ENCODE measurements around the gene LRRC59. TPM values are rescaled to one million over a fixed set of nuclear protein-coding genes. Genes with fewer than 3 reads are reported as not detected.

LRRC59 gene
- total and polyA plus RNA-seq, 2 of the 13 experiments (the other 11 are each of a cell fraction or from before 2014, with no cell fraction given): 87.3 to 222 TPM

DNA sequence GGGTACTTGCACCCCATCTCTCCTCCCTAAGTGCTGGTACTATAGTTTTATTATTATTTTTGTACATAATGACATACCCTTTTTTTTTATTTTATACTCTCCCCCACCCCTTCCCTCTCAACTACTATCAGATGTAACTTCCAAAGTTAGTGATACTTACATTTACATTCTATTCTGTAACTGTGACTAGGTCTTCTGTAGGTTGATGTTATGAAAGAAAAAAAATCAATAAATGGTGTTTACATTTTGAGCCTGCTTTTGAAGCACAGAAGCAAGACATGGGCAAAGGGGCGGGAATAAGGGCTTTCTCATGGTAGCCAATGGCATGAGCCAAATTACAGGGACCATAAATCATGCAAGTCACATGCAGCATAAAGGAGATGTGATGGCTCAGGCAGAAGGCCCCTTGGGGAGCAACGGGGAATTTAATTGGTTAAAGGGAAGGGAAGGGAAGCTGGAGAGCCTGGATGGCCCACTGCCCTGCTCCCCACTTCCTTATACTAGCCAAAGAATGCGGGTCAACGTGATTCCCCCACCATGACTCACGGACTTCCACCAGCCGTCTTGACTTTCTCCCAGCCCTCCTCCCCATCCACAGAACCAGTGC lies 26.3 kb upstream of the LRRC59 start (continued):
- peak; percentile 59 for TF ChIP-seq FOSL2 (CRISPR knock-in tag; IDR thresholded peaks at IDR 0.05)
- TF ChIP-seq, protein P1, sequence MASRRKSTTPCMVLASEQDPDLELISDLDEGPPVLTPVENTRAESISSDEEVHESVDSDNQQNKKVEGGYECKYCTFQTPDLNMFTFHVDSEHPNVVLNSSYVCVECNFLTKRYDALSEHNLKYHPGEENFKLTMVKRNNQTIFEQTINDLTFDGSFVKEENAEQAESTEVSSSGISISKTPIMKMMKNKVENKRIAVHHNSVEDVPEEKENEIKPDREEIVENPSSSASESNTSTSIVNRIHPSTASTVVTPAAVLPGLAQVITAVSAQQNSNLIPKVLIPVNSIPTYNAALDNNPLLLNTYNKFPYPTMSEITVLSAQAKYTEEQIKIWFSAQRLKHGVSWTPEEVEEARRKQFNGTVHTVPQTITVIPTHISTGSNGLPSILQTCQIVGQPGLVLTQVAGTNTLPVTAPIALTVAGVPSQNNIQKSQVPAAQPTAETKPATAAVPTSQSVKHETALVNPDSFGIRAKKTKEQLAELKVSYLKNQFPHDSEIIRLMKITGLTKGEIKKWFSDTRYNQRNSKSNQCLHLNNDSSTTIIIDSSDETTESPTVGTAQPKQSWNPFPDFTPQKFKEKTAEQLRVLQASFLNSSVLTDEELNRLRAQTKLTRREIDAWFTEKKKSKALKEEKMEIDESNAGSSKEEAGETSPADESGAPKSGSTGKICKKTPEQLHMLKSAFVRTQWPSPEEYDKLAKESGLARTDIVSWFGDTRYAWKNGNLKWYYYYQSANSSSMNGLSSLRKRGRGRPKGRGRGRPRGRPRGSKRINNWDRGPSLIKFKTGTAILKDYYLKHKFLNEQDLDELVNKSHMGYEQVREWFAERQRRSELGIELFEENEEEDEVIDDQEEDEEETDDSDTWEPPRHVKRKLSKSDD (CRISPR knock-in tag; IDR thresholded peaks at IDR 0.05; ENCODE audit: low read depth): no peak
- TF ChIP-seq PAWR (CRISPR knock-in tag; IDR thresholded peaks at IDR 0.05; ENCODE audit: borderline replicate concordance): no peak
- peak; percentile 68; the same call in 1 of the 2 replicates for TF ChIP-seq KDM6A (CRISPR knock-in tag; IDR thresholded peaks at IDR 0.05; ENCODE audit: low read depth)
- TF ChIP-seq POGK (CRISPR knock-in tag; conservative IDR thresholded peaks at IDR 0.05): no peak
- no peak for TF ChIP-seq ZNF530 (CRISPR knock-in tag; IDR thresholded peaks at IDR 0.05; ENCODE audit: low read depth)
- no peak for TF ChIP-seq ZBTB4 (CRISPR knock-in tag; IDR thresholded peaks at IDR 0.05; ENCODE audit: borderline replicate concordance)
- TF ChIP-seq ZNF354B (CRISPR knock-in tag; IDR thresholded peaks at IDR 0.05): 0 out of 2 replicates have a peak, but pooled peaks have one; percentile 40
- no peak for TF ChIP-seq RARG (CRISPR knock-in tag; IDR thresholded peaks at IDR 0.05; ENCODE audit: low read depth)
- TF ChIP-seq HMGA1 (CRISPR knock-in tag; conservative IDR thresholded peaks at IDR 0.05): no peak
- no peak for TF ChIP-seq HNRNPK (IDR thresholded peaks at IDR 0.05; ENCODE audit: low read depth, low read length, poor library complexity, severe bottlenecking)
- no peak for TF ChIP-seq GPBP1L1 (CRISPR knock-in tag; IDR thresholded peaks at IDR 0.05)
- no peak for TF ChIP-seq ZNF720 (CRISPR knock-in tag; IDR thresholded peaks at IDR 0.05)
- no peak for TF ChIP-seq CENPBD1 (CRISPR knock-in tag; IDR thresholded peaks at IDR 0.05; ENCODE audit: borderline replicate concordance, low read depth)
- no peak for TF ChIP-seq TRIM22 (IDR thresholded peaks at IDR 0.05)
- TF ChIP-seq CAMTA2 (CRISPR knock-in tag; IDR thresholded peaks at IDR 0.05; ENCODE audit: borderline replicate concordance): no peak
- TF ChIP-seq MYNN (CRISPR knock-in tag; IDR thresholded peaks at IDR 0.05; ENCODE audit: low read depth): no peak
- no peak for TF ChIP-seq ZNF33A (CRISPR knock-in tag; IDR thresholded peaks at IDR 0.05; ENCODE audit: borderline replicate concordance)

All from HepG2 (cell line).